DMS79 (cell line): ENCODE results near the gene C10orf88.
"Not testable (repeated sequence)": the region's sequence is repeated elsewhere in the genome, so short reads cannot be mapped to it uniquely, and the experiment has no call there.

Experiments used
- DNase-seq: peaks from one replicate; lab custom pipeline; 2025; lab: John Stamatoyannopoulos, UW

Gene C10orf88

DNA sequence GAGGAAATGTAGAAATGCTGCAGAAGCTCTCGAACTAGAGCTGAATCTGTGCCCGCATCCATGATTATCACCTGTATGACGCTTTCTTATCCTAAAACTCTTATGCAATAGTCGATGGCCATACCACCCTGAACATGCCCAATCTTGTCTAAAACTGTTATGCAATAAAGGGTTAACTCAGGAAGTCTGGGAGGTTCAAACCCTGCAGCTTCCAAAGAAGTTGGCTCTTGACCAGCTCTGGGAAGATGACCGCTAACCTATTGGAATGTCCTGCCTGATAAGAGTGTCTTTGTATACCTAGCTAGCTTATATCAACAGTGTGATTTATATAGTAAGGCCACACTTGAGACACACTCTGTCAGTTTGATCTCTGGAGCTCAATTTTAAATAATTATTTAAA lies 3.4 kb upstream of the C10orf88 start:
- no peak for DNase-seq

DNA sequence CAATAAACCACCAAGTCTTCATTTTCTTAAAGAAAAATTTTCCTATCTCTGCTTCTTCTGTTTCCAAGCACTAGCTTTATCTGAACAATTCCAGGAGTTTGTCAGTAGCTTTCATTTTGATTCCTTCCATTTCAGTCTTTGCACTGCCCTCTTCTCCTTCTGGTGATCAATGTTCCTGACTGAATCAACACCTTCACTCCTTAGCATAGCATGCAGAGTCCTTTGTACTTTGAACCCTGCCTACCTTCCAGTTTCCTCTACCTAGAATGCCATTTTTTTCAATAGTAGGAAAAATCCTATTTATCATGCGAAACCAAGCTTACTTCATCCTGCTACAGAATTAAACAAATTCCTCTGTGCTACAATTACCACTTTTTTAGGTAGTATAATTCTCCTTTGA lies 1.9 kb upstream of the C10orf88 start:
- DNase-seq, result no peak

DNA sequence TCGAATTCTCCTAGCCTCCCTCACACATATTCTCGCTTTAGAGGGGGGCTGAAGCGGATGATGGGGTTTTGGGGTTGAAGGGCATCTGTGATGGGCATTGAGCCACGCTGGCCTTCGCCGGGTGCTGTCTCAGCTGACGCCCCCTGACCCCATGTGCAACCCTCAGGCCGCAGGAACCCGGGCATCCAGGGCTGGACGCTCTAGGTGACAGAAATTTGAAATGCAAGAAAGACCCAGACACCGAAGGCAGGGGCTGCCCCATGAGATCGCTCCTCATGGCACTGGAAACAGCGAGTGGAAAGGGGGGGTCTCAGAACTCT lies 664 bp upstream of the C10orf88 start:
- DNase-seq, result no peak

DNA sequence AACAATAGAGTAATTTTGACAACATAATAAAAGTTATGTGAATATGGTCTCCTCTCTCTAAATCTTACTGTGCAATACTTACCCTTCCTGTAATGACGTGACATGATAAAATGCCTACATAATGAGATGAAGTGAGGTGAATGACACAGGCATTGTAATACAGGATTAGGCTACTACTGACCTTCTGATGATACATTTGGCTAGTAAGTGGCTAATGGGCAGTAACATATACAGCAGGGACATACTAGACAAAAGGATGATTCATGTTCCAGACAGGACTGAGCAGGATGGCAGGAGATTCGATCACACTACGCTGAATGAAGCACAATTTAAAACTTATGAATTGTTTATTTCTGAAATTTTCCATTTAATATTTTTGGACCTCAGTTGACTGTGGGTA lies 4.7 kb downstream of the C10orf88 start:
- no peak for DNase-seq

DNA sequence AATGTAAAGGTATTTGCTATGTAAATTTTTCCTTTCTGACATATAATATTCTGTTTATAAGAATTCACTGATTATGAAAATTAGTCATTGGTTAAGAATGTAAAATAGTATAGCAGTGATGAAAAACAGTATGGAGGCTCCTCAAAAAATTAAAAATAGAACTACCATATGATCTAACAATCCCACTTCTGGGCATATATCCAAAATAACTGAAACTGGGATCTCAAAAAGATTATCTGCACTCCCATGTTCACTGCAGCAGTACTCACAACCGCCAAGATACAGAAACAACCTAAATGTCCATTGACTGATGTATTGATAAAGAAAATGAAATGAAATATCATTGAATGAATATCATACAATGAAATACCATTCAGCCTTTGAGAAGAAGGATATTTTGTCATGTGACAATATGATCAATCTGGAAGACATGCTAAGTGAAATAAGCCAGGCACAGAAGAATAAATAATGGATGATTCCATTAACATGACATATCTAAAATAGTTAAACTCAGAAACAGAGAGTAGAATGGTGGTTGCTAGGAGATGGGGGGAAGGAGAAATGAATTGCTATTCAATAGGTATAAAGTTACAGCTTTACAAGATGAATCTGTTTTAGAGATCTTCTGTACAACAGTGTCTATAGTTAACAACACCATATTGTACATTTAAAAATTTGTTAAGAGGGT lies 14.0 kb downstream of the C10orf88 start:
- DNase-seq, result no peak

DNA sequence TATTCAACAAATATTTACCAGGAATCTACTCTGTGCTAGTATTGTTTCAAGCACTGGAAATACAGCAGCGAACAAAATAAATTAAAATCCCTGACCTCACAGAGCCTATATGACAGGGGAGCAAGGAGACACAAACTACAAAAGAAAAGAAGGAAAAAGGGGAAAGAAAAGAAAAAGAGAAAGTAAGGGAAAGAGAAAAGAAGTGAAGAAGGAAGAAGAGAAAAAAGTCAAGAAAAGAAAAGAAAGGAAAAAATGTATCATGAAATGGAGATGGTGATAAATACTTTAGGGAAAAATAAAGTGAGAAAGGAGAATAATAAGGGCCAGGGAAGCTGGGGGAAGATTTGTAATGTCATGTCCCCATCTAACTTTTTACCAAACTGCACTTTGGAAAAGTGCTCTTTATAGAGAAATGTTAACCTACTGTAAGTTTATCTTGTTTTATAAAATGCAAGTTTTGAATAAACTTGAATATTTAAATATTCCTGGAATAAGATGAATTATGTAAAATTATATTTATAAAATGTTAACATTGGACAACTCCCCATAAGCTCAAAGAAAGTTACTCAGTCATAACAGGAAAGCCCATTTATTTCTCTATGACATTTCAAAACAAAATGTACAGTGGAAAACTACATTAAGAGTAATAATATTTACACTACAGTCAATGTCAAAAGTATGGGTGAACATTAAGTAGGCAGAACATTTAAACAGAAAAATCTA lies 14.7 kb downstream of the C10orf88 start:
- DNase-seq, result no peak

DNA sequence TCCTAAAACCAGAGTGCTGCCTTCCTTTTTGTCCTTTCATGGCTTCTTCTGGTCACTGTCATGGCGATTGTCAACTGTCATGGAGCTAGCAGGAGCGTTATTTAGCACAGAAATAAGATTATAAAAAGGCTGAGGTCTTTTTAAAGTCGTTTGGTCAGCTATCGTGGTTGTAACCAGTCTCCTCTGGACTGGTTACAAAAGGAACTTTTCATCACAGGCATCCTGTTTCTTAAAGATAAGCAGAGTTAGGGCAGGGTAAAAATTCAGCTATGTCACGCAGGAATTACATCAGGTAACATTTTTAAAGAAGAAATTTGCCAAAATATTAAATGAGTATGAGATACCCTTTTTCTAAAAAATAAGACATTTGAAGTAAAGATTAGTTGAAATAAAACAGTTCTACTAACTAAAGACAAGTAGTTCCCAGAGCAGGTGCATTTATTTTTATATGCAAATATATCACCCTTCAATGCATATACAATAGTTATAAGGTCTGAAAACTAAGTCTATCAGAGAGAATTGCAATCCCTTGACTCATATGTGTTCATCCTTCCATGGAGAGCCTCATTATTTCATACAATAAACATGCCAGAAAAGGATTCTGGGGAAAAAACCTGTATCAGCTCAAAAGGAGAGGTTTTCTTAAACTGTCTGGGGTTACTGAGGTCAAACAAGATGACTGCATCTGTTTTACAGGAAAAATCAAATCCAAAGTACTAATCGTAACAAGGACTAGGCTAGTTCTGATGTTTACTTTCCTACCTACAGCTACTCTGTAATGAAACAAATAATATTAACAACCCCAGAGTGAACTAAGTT lies 22.7 kb downstream of the C10orf88 start:
- DNase-seq, result no peak

DNA sequence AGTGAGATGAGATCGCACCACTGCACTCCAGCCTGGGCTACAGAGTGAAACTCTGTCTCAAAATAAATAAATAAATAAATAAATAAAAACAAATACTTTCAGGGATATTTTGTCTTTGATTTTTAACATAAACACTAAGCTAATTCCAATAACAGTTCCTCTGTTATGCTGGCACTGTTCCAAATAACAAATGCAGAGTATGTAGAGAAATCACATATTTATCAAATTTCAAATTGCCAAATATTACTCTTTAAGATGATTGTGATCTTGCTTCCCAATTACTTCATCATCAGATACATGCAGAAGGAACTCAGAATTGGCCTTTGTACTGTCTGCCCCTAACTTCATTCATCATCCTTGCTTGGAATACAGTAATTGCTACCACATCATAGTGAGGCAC lies 23.9 kb downstream of the C10orf88 start:
- DNase-seq, result no peak

DNA sequence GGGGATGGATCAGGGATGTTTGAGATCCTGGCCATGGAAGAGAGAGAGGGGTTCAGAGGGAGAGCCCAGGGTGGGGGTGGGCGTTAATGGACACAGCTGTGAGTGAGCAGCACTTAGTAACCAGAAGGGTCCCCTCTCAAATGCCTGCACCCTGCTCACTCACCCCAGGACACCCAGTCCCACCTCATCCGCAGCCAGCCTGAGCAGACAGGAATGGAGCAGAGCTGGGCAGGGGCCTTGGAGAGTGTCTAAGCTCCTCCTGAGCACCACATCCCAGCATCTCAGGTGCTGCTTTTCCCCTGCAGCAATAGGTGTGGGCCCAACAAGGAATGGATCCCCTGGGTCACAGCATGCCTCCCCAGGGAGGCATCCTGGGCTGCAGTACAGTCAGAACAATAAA lies 38.3 kb downstream of the C10orf88 start:
- DNase-seq, result no peak

DNA sequence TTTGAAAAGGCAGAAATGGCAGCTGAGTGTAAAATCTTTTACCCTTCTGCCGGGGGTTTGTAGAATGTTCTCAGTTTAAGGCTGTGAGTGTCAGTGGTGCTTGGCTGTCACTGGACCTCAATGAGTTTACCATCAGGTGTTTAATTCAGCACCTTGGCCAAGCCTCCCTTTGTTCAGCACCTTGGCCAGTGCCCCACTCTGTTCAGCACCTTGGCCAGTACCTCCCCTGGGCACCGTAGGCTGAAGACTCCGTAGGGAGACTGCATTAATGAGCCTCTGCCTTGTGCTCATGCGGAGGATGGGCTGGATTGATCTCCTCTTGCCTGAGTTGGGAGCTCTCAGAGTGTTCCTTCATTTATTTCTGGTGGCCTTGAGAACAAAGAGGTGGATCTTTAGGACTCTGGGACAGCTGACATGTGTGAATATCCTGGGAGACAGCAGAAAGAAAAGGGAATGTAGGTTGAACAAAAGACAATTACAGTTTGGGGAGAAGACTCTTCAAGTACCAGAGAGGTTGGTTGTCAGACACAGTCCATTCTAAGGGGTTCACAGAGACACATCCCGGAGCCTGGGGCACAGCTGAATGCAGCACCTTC lies 42.0 kb downstream of the C10orf88 start:
- no peak for DNase-seq

DNA sequence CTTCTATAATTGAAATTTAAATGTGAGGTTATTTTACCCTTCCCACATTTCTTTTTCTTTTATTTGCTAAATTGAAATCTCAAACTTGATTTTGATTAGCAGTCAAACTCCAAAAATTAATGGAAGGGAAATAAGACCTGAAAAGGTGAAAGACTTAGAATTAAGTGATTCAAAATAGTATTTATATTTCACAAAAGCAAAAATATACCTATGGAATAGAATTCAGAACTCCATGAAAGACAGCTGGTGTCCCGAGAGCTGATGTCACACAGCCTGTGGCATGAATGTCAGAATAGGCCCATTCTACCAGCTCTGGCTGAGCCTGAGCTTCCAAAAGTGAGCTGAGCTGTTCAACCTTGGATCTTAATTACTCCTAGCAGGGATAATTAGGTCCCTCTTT lies 43.7 kb downstream of the C10orf88 start, which contains the start of gene FAM24A:
TSS of gene FAM24A (plus strand) at position 301 of the 400 bp plus-strand sequence. CDS start 1,025 bp downstream, outside the sequence.
- DNase-seq, result no peak

DNA sequence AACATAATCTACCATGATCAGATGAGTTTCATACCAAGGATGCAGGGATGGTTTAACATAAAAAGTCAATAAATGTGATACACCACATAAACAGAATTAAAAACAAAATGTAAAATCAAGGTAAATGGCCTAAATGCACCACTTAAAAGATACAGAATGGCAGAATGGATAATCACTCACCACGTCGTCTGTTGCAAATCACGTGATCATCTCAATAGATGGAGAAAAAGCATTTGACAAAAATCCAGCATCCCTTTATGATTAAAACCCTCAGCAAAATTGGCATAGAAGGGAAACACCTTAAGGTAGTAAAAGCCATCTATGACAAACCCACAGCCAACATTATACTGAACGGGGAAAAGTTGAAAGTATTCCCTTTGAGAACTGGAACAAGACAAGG lies 50.2 kb downstream of the C10orf88 start:
- not testable (repeated sequence) for DNase-seq

DNA sequence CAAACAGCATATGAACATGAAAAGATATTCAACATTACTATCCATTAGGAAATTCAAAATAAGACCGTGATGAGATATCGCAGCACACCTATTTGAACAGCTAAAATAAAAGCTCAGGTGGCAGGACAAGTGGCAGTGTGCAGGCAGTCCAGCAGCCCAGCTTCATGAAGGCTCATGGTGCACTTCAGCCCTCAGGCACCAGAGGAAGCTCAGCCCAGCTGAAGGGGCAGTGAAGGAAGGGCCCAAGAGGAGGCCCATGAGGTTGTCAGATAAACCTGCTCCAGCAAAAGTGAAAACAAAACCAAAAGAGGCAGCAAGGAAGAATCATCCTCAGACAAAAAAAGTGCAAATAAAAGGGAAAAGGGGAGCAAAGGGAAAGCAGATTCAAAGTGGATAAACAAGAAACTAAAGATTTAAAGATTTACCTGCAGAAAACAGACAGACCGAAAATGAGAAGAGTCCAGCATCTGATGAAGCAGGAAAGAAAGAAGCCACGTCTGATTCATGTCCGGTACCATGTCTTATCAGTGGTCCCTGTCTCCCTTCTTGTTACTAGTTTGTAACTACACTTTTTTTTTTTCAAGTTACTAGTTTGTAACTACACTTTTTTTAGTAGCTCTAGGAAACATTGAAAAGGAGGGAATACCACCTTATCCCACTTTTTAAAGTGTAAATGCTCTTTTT lies 59.6 kb downstream of the C10orf88 start:
- no peak for DNase-seq

DNA sequence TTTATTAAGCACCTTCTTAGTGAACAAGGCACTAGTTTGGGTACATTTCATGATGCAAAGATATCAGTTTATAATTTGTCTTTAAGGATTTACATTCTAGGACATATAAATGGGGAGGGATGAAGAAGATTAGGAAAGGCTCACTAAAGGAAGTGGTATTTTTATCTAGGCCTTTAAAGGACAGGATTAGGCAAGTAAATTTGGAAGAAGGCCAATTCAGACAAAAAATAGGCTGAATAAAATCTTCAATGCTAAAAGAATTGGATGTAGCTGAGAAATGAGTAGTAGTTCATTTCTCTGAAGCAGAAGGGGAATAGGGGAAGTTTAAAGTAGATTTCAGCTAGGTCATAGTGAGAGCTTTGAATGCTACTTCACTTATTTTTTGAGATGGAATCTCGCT lies 69.9 kb downstream of the C10orf88 start:
- DNase-seq, result no peak

DNA sequence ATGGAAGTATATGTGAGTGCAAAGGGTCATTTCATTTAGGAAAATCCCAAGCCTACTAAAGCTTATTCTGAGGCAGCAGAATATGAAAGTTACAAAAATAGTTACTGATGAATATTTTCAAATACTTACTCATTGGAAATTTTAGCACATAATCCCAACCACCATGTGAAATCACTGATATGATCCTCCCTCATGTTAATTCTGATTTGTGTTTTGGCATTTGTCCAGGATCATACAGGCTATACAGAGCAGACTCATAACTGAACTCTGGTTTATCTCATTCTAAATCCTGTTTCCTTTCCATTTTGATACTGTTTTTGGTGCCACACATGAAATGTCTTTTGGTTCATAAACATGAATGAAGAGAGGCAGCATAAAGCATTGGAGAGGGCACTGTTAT lies 71.3 kb downstream of the C10orf88 start:
- DNase-seq, result no peak
